Mesenchymal stem cell (in vitro differentiated cells and primary cell): ENCODE measurements around the gene PRORP.

ENCODE experiments used
- DNase-seq: peaks from one replicate; pipeline ENCODE4 v3.0.0-alpha.2; 2013
- H2AFZ ChIP-seq: one replicate; pipeline ENCODE4 v1.6.1; 2013; ENCODE audit warnings: low read depth, mild to moderate bottlenecking, control low read depth, inconsistent platforms, low read length, moderate library complexity
- H2AK5ac ChIP-seq: 2 replicates; pipeline ENCODE4 v1.6.1; 2013; ENCODE audit warnings: low read length, moderate library complexity, mild to moderate bottlenecking, inconsistent platforms; ENCODE audit not compliant: severe bottlenecking
- H2BK120ac ChIP-seq: one replicate; pipeline ENCODE4 v1.6.1; 2013; ENCODE audit warnings: low read depth, mild to moderate bottlenecking, inconsistent platforms, low read length, moderate library complexity
- H2BK12ac ChIP-seq, 2 experiments: one replicate each; pipeline ENCODE4 v1.6.1; 2013; ENCODE audit warnings: inconsistent platforms in 2 of 2, low read length in 2 of 2, mild to moderate bottlenecking in 2 of 2, moderate library complexity in 2 of 2, control low read depth in 1 of 2
- H2BK15ac ChIP-seq: one replicate; pipeline ENCODE4 v1.6.1; 2013; ENCODE audit warnings: mild to moderate bottlenecking, low read depth, inconsistent platforms; ENCODE audit not compliant: poor library complexity, severe bottlenecking
- H2BK5ac ChIP-seq: 2 replicates; pipeline ENCODE4 v1.6.1; 2013; ENCODE audit warnings: low read depth, mild to moderate bottlenecking, low read length, control low read depth, inconsistent platforms; ENCODE audit not compliant: poor library complexity, severe bottlenecking
- H3K14ac ChIP-seq, 2 experiments: one replicate each; pipeline ENCODE4 v1.6.1; 2013; ENCODE audit warnings: inconsistent platforms in 2 of 2, low read length in 2 of 2, control low read depth in 1 of 2, mild to moderate bottlenecking in 1 of 2, moderate library complexity in 1 of 2
- H3K18ac ChIP-seq, 2 experiments: one replicate each; pipeline ENCODE4 v1.6.1; 2013; ENCODE audit warnings: inconsistent platforms in 2 of 2, low read length in 2 of 2, control low read depth in 1 of 2, low read depth in 1 of 2, mild to moderate bottlenecking in 1 of 2
- H3K23ac ChIP-seq, 2 experiments: one replicate each; pipeline ENCODE4 v1.6.1; 2013; ENCODE audit warnings: inconsistent platforms in 2 of 2, low read length in 2 of 2, mild to moderate bottlenecking in 2 of 2, moderate library complexity in 2 of 2, control low read depth in 1 of 2
- H3K27ac ChIP-seq: 2 replicates; pipeline ENCODE4 v1.5.1; 2013; ENCODE audit warnings: mild to moderate bottlenecking, moderate library complexity, low read length, control low read depth, inconsistent platforms; ENCODE audit not compliant: poor library complexity, severe bottlenecking
- H3K27me3 ChIP-seq, 2 experiments: 2 replicates each; pipeline versions ENCODE4 v1.6.1 to v1.7.0; 2013; ENCODE audit warnings: low read length in 2 of 2, mild to moderate bottlenecking in 2 of 2, moderate library complexity in 2 of 2, control low read depth in 1 of 2, inconsistent platforms in 1 of 2; ENCODE audit not compliant: control insufficient read depth in 1 of 2, insufficient read depth in 1 of 2
- H3K36me3 ChIP-seq, 2 experiments: 2 replicates each; pipeline versions ENCODE4 v1.6.1 to v1.7.0; 2013; ENCODE audit warnings: low read length in 2 of 2, control low read depth in 1 of 2, inconsistent platforms in 1 of 2, low read depth in 1 of 2, mild to moderate bottlenecking in 1 of 2; ENCODE audit not compliant: insufficient read depth in 2 of 2, control insufficient read depth in 1 of 2
- H3K4ac ChIP-seq, 2 experiments: one replicate each; pipeline ENCODE4 v1.6.1; 2013; ENCODE audit warnings: inconsistent platforms in 2 of 2, low read length in 2 of 2, mild to moderate bottlenecking in 2 of 2, moderate library complexity in 2 of 2, control low read depth in 1 of 2, low read depth in 1 of 2
- H3K4me1 ChIP-seq: 2 replicates; pipeline ENCODE4 v1.6.1; 2013; ENCODE audit warnings: low read depth, low read length, control low read depth; ENCODE audit not compliant: control insufficient read depth, insufficient read depth
- H3K4me2 ChIP-seq: 2 replicates; pipeline ENCODE4 v1.6.1; 2013; ENCODE audit warnings: low read length, mild to moderate bottlenecking, inconsistent platforms; ENCODE audit not compliant: poor library complexity, severe bottlenecking
- H3K4me3 ChIP-seq, 2 experiments: 2 replicates each; pipeline versions ENCODE4 v1.5.1 to v1.7.0; 2013; ENCODE audit warnings: low read length in 2 of 2, mild to moderate bottlenecking in 2 of 2, control low read depth in 1 of 2, low read depth in 1 of 2; ENCODE audit not compliant: insufficient read depth in 1 of 2
- H3K79me1 ChIP-seq: replicated peaks from 2 replicates; pipeline ENCODE4 v1.6.1; 2013; ENCODE audit warnings: mild to moderate bottlenecking, control low read depth, low read length, inconsistent platforms; ENCODE audit not compliant: poor library complexity, severe bottlenecking
- H3K9ac ChIP-seq: 2 replicates; pipeline ENCODE4 v1.7.0; 2013; ENCODE audit warnings: mild to moderate bottlenecking, low read length, moderate library complexity
- H3K9me3 ChIP-seq: 2 replicates; pipeline ENCODE4 v1.7.0; 2013; ENCODE audit warnings: mild to moderate bottlenecking, low read length; ENCODE audit not compliant: control insufficient read depth
- H4K8ac ChIP-seq: one replicate; pipeline ENCODE4 v1.6.1; 2013; ENCODE audit warnings: inconsistent platforms, mild to moderate bottlenecking, low read length, moderate library complexity
- H4K91ac ChIP-seq: one replicate; pipeline ENCODE4 v1.6.1; 2013; ENCODE audit warnings: mild to moderate bottlenecking, low read length, inconsistent platforms
- WGBS: methylation state at CpG from one replicate; pipeline ENCODE4 v1.1.7; 2013; ENCODE audit warnings: mixed read lengths; 5-methylcytosine and 5-hydroxymethylcytosine counted together

PRORP gene

DNA sequence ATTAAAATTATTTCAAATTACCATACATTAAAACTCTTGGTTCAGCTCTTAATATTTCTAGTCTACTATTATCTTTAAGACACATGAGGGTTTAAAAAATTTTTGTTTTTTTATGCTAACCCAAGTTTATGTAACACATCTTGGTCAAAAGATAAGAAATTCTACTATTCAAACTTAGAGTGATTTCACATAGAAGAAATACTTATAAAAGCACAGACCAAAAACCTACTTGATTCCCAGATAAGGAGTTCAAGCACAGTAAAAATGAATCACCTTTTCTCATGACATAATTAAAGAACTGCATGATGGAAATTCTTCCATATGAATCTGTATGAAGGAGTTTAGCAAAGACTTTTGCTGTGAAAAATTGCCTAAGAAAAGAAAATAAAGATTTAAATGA lies 14.5 kb upstream of the PRORP start:
- no peak overlapping the region for H4K91ac ChIP-seq
- H3K9ac ChIP-seq, result no peak overlapping the region
- H3K9me3 ChIP-seq, result peaks cover 12% of the 10 kb centered on the region
- no peak overlapping the region for H2BK12ac ChIP-seq
- H3K14ac ChIP-seq, result no peak overlapping the region
- peaks cover 7% of the 10 kb centered on the region for H3K79me1 ChIP-seq
- H3K4me2 ChIP-seq, result no peak overlapping the region
- H3K23ac ChIP-seq, result no peak overlapping the region
- H2AK5ac ChIP-seq, result no peak overlapping the region
- H3K4ac ChIP-seq, result no peak overlapping the region
- H2BK15ac ChIP-seq, result no peak overlapping the region
- no peak overlapping the region for H2AFZ ChIP-seq
- no peak overlapping the region for H3K18ac ChIP-seq
- no peak overlapping the region for H3K4me3 ChIP-seq
- H3K36me3 ChIP-seq, result peaks cover 20 to 78% of the 10 kb centered on the region in 2 experiments
- H3K4me1 ChIP-seq, result no peaks in the 10 kb centered on the region
- H2BK5ac ChIP-seq, result no peak overlapping the region
- H3K27ac ChIP-seq, result no peak overlapping the region
- no peak overlapping the region for H4K8ac ChIP-seq
- H2BK120ac ChIP-seq, result no peak overlapping the region
- H3K27me3 ChIP-seq, result no peaks in the 10 kb centered on the region
- DNase-seq, result no peak

DNA sequence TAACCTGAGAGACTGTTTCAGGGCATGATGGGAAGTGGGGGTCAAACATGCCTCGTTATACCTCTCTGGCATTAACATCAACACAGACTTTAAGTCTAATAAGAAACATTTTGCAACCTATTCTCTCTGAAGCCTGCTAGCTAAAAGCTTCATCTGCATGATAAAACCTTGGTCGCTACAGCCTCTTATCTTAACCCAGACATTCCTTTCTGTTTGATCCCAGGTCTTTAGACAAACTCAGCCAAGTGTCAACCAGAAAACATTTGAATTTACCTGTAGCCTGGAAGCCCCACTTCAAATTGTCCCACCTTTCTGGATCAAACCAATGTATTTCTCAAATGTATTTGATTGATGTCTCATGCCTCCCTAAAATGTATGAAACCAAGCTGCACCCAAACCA lies 9.7 kb upstream of the PRORP start:
- Histone ChIP-seq H3K14ac (no peak overlapping the region), H3K36me3 (peaks cover 22 to 79% of the 10 kb centered on the region in 2 experiments), H4K8ac (no peak overlapping the region), H4K91ac (no peak overlapping the region), H3K27me3 (no peaks in the 10 kb centered on the region), H3K4me1 (peaks cover 2% of the 10 kb centered on the region), H2AK5ac (no peak overlapping the region), H2BK15ac (no peak overlapping the region), H3K27ac (no peak overlapping the region), H3K9me3 (peaks cover 12% of the 10 kb centered on the region), H3K4ac (no peak overlapping the region), H2AFZ (no peak overlapping the region), H3K79me1 (peaks cover 22% of the 10 kb centered on the region), H2BK5ac (no peak overlapping the region), H2BK12ac (no peak overlapping the region), H3K4me3 (no peak overlapping the region), H3K23ac (no peak overlapping the region), H2BK120ac (no peak overlapping the region), H3K18ac (no peak overlapping the region), H3K4me2 (no peak overlapping the region), H3K9ac (no peak overlapping the region)
- 81% methylated on average over 2 of the region's 2 CpGs for WGBS
- DNase-seq, result no peak

DNA sequence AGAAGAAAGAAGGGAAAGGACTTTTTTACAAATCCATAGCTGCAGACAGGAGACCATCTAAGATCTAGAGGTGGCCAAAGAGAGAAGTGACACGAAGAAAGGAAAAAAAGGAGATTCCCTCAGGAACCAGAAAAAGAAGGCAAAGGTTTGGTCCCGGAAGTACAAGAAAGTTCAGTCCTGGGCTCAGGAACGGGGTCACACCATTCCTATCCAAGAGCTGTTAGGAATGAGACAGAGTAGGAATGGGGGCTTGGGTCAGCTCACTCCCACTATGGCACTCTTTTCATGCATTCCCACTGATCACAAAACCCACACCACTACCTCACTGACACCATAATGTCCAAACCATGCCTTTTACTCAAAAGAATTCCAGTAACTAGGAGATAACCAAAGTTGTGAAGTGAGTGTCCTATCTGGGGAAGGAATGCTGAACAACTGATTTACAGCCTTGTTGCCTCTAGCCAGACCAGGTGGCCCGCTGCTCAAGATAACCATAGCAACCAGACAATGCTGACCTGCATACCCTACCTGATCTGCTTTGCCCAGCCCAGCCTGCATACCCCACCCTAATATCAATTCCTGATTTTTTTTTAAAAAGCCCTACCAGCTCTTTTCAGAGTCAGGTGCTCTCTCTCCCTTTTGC lies 8.9 kb upstream of the PRORP start:
- Histone ChIP-seq H3K9me3 (peaks cover 12% of the 10 kb centered on the region), H2BK15ac (no peak overlapping the region), H4K8ac (no peak overlapping the region), H3K27ac (no peak overlapping the region), H2AFZ (no peak overlapping the region), H3K27me3 (no peaks in the 10 kb centered on the region), H3K14ac (no peak overlapping the region), H2BK120ac (no peak overlapping the region), H3K4me2 (no peak overlapping the region), H3K4ac (no peak overlapping the region), H3K9ac (no peak overlapping the region), H3K18ac (no peak overlapping the region), H2BK5ac (no peak overlapping the region), H2AK5ac (no peak overlapping the region), H3K4me3 (no peak overlapping the region), H3K36me3 (peaks cover 22 to 77% of the 10 kb centered on the region in 2 experiments), H4K91ac (no peak overlapping the region), H3K23ac (no peak overlapping the region), H3K79me1 (peaks cover 22% of the 10 kb centered on the region), H2BK12ac (no peak overlapping the region), H3K4me1 (peaks cover 2% of the 10 kb centered on the region)
- 99% methylated on average over 4 of the region's 4 CpGs for WGBS
- DNase-seq, result no peak

DNA sequence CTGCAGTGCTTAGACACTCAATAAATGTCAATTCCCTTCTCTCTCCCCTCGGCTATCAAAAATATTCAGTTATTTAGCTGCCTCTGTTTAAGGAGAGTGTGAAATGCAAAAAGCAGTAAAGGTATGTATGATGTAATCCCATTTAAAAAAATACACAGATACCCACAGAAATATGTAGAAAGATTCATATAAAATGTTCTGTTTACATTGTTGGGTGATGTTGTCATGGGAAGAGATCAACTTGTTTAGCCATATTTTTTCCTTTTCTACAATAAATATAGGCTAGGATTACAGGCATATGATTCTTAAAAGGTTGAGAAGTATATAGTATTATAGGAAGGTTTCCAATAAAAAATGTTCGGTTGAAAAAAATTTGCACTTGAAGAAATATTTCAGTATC lies 8.3 kb upstream of the PRORP start:
- H3K27ac ChIP-seq, result no peak overlapping the region
- no peak overlapping the region for H2BK5ac ChIP-seq
- peaks cover 26% of the 10 kb centered on the region for H3K79me1 ChIP-seq
- H3K4ac ChIP-seq, result no peak overlapping the region
- no peak overlapping the region for H3K23ac ChIP-seq
- H3K4me1 ChIP-seq, result peaks cover 2% of the 10 kb centered on the region
- no peak overlapping the region for H3K14ac ChIP-seq
- H2AFZ ChIP-seq, result no peak overlapping the region
- peaks cover 22 to 77% of the 10 kb centered on the region in 2 experiments for H3K36me3 ChIP-seq
- no peak overlapping the region for H3K18ac ChIP-seq
- no peak overlapping the region for H4K8ac ChIP-seq
- no peak overlapping the region for H2AK5ac ChIP-seq
- no peak overlapping the region for H3K4me2 ChIP-seq
- no peak overlapping the region for H2BK120ac ChIP-seq
- no peaks in the 10 kb centered on the region for H3K27me3 ChIP-seq
- DNase-seq, result peak; percentile 46
- H3K9me3 ChIP-seq, result peaks cover 12% of the 10 kb centered on the region
- no peak overlapping the region for H3K9ac ChIP-seq
- WGBS, result no CpG with 5 or more reads among the region's 2 CpGs
- no peak overlapping the region for H4K91ac ChIP-seq
- H2BK12ac ChIP-seq, result no peak overlapping the region
- no peak overlapping the region for H2BK15ac ChIP-seq
- no peak overlapping the region for H3K4me3 ChIP-seq
